HG02938 (cell line): Measurements from ENCODE around the gene SNAP91.
"Not testable (repeated sequence)": the region's sequence is repeated elsewhere in the genome, so short reads cannot be mapped to it uniquely, and the experiment has no call there.

ENCODE experiments used
- ATAC-seq: cut with Tn5 transposase; IDR thresholded peaks from one replicate; pipeline ENCODE4 v1.9.1; 2021; ENCODE audit warnings: mild to moderate bottlenecking, moderate library complexity; ENCODE audit not compliant: unreplicated experiment

SNAP91 gene

DNA sequence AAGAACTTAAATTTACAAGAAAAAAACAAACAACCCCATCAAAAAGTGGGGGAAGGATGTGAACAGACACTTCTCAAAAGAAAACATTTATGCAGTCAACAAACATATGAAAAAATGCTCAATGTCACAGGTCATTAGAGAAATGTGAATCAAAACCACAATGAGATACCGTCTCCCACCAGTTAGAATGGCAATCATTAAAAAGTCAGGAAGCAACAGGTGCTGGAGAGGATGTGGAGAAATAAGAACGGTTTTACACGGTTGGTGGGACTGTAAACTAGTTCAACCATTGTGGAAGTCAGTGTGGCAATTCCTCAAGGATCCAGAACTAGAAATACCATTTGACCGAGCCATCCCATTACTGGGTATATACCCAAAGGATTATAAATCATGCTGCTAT is 157.2 kb downstream of the SNAP91 start:
- ATAC-seq, result not testable (repeated sequence)

DNA sequence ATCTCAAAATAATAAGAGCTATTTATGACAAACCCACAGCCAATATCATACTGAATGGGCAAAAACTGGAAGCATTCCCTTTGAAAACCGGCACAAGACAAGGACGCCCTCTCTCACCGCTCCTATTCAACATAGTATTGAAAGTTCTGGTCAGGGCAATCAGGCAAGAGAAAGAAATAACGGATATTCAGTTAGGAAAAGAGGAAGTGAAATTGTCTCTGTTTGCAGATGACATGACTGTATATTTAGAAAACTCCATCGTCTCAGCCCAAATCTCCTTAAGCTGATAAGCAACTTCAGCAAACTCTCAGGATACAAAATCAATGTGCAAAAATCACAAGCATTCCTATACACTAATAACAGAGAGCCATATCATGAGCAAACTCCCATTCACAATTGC is 158.4 kb downstream of the SNAP91 start:
- not testable (repeated sequence) for ATAC-seq

DNA sequence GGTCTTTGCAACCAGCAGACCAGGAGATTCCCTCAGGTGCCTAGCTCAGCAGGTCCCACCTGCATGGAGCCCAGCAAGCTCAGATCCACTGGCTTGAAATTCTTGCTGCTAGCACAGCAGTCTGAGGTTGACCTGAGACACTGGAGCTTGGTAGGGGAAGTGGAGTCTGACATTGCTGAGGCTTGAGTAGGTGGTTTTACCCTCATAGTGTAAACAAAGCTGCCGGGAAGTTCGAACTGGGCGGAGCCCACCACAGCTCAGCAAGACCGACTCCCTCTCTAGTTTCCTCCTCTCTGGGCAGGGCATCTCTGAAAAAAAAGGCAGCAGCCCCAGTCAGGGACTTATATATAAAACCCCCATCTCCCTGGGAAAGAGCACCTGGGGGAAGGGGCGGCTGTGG is 162.3 kb downstream of the SNAP91 start:
- no peak for ATAC-seq

DNA sequence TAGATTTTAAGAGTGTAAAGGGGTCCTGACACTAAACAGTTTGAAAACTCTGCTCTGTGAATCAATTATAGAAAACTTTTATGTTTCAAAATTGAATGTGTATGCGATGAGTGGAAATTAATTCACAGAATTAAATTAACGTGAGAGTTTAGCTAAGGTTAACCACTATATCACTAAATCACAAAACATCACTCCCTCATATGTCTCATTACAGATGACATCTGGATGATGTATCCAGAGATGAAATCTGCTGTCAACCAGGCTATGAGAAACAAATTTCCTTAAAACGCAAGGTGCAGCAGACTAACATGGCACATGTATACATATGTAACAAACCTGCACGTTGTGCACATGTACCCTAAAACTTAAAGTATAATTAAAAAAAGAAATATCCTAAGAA is 169.2 kb downstream of the SNAP91 start:
- no peak for ATAC-seq

DNA sequence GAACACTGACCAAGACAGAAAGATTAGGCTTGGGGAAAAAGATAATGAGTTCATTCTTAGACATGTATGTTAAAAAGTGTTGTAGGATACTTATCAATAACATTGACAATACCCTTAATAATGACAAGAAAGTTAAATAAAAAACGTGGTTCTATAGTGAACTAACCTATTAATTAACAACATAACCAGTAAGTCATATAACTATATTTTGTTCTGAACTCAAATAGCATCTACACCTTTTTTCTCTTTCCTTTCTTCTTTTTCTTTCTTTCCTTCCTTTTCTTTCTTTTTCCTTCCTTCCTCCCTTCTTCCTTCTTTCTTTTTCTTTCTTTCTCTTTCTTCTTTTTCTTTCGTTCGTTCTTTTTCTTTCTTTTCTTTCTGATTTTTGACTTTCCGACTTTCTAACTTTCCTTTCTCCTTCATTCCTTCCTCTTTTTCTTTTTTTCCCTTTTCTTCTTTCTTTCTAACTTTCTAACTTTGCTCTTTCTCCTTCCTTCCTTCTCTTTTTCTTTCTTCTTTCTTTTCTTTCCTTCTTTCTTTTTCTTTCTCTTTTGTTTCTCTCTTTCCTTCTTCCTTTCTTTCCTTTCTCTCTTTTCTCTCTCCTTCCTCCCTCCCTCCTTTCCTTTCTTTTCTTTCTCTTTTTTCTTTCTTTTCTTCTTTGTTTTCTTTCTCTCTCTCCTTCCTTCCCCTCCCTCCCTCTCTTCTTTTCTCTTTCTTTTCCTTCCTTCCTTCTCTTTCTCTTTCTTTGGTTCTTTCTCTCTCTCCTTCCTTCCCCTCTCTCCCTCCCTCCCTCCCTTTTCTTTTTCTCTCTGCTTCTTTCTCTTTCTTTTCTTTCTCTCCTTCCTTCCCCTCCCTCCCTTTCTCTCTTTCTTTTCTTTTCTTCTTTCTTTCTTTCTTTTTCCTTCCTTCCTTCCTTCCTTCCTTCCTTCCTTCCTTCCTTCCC is 172.0 kb downstream of the SNAP91 start:
- ATAC-seq, result no peak

DNA sequence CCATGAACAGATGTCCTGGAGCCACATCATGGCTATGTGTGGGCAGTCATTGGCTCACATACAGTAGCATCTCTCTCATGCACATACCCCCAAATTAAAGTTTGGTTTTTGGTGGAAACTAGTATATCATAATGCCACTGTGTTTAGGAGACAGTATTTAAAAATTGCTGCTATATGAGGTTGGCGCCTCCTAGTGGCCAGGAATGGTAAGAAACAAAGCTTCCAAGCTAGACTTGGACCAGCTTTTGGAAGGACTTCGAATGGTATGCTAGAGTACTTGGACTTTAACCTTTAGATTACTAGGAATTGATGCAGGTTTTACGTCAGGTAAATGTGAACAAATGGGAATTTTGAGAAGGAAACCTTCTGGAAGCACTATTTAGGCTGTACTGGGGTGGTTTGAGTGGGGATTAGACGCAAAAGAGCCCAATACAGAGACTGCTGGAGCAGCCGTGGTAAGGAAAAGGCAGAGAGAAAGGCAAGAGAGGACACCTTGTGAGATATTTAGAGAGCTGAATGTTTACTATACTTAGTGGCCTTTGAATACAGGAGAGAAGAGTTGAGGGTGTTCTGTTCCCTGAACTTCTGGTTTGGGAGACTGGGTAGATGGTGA is 172.8 kb downstream of the SNAP91 start:
- no peak for ATAC-seq

DNA sequence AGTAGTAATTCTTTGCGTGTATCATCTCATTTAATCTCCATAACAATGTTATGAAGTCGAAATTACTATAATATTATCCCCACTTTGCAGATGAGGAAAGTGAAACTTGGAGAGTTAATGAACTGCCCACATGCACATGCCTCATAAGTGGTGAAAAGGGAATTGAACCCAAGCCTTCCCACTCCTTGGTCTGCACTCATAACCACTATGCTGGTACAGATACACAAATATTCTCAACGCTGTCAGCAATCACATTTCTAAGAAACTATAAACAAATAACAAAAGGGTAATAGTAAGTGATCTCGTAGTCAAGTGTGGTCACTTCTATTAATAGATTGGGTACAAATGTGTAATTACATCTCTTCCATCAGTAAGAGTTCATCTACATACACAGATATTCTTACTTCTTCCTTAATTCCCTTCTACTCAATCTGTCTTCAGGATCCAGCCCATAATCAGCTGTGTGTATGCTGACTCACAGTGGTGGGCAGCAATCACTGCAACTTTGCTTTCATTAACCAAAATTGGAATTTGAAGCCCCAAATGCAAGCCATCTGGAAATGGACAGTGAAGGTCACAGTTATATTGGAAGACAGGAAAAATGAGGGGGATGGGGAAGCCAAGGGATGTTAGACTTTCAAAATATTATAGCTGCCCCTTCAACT is 190.0 kb downstream of the SNAP91 start:
- no peak for ATAC-seq

DNA sequence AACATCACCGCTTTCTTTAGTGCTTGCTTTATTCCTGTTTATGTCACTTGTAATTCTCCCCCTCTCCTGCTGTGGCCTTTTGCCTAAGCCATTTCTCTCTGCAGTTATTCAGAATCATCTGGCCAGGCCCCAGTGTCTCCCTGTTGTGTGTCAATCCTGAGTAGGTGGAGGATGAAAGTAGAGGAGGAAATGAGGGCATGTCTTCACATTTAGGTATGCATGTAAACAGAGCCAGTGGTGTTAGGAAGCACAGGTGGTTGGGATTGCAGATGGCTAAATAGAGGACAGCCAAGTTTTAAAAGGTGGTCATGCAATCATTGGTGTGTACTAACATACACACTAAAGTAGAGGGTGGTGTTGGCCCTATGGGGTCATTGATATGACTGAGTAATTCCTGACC is 191.4 kb downstream of the SNAP91 start:
- no peak for ATAC-seq

DNA sequence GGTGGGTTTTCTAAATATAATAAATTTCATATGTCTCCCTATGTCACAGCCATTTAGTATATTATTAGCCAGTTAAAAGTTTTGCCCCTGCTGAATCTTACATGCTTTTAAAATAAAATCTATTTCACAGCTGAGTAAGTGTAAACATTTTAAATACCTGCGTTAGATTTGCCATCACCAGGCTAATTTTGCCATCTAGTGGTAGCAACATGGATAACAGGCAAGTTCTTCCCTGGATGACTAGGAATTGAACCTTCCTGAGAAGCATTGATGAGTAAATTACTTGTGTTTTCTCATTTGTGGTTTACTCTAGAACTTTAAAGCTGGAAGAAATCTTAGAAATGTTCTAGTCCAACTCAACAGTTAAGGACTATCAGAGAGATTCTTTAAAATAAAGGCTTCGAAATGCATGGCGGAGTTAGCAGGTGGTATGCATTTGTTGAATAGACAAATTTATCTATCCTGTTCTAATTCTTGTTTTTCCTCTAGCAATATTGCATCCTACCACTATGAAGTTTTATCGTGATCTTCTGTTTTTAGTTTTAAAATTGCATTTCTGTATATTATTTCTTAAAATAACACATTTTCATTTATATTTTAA is 193.9 kb downstream of the SNAP91 start:
- no peak for ATAC-seq

DNA sequence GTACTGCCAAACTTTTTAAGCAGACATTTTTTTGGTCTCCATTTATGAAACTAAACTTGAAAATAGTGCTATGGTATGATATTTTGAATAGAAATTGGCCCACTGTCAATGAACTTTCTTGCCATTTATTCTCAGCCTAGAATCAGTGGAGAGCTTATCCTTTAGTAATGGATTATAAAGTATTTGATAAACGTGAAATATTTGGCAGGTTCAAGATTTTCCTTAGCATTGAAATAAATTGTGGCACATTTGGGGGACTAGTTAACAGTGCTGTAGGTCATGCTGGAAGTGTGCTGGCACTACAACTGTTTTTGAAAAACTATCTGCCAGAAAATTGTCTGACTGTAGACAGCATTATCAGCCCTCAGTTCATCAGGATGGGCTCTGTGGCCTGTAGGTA is 194.4 kb downstream of the SNAP91 start:
- ATAC-seq, result no peak

DNA sequence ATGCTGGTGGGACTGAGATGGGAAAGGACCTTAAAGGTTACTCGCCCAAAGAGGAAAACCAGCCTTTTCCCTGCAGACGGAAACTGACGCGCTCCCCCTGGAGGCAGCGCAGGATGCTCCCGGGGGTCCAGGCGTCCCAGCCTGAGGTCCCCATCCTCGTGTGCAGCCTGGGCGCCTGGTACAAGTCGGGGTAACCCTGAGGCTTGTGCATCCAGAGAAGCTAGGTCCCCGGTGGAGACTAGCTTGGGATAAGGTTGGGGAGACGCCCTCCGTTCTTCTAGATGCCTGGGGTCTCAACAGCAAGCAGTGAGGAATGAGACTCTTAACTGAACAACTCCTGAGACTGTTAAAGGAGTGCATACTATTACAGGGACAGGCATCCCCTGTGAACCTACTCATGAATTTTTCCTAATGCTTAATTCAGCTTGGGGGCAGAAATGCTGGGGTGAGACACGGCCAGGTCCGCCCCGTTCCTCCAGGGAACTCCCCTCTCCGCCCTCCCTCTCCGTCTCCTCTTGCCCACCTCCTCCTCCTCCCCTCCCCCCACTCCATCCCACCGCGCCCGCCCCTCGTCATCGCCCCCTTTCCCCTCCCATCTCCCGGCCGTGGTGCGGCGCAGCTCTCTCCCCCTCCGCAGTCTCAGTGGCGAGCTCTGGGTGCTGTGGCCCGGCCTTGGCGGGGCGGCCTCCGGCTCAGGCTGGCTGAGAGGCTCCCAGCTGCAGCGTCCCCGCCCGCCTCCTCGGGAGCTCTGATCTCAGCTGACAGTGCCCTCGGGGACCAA is 196.8 kb downstream of the SNAP91 start, which contains the start of gene PRSS35:
TSS of gene PRSS35 (plus strand) at position 634 of the 781 bp plus-strand sequence. CDS start 10,908 bp downstream, outside the sequence.
- no peak for ATAC-seq

DNA sequence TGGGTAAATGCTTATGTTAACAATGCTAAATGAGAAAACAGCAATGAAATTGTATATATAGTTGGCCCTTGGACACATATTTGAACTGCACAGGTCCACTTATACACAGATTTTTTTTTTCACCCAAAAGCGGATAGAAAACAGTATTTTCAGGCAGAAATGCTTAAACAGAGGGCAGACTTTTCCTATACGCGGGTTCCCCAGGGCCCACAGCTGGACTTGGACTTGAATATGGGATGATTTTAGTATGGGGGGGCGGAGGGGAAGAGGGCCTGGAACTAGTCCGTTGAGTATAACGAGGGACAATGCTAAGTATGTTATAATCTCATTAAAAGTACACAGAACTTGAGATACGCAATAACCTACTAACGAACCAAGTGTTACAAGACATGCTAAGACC is 197.6 kb downstream of the SNAP91 start:
- ATAC-seq, result no peak

DNA sequence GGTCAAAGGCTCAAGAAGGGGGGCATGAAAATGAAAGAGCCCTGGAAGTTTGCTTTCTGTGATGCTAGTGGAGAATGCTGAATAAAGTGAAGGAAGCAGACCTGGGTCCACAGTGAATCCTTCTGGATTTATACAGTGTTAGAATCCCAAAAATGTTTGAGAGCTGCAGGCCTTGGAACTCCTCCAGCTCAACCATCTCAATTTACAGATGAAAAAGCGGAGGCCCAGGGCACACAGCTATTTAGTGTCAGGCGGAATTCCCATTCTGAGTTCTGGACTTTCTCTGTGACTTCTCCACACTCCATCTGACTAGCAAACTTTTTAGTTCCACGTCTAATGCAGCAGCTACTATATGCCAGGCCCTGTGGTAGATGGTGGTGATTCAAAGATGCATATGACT is 198.1 kb downstream of the SNAP91 start:
- no peak for ATAC-seq

DNA sequence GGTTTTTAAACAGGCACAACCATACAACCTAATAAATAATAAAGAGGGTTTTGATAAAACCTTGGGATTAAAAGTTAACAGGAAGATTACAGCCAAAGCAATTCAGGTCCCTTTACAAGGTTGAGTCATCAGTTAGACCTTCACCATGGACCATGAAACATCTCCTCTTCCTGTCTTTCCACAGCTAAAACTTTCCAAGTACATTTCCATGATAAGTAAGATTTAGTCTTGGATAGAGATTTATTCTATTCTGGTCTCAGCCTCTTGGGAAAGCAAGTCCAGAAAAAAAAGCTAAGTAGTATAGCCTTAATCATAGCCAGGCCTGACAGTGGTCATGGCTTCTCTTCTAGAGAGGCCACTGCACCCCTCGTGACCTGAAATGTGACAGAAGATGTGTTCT is 199.5 kb downstream of the SNAP91 start:
- ATAC-seq, result no peak

DNA sequence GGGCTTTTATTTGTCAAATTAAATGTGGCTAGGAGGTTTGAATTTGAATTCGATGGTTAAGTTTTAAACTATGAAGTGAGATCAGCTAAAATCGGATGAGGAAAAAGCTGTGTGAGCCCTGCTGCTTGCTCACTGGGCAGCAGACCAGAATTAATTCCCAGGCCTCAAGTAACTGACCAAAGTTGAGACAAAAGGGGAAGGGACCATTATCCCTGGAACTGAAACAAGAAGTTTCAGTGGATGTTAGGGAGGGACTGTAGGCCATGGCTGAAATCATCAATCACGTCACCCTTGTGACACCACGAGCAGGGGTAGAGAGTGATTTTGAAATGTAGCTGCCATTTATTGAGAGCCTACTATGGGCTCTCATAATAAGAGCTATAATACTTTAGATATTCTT is 203.5 kb downstream of the SNAP91 start:
- ATAC-seq, result no peak
